ENCODE measurements around the gene NFAM1.

The NFAM1 gene

GRCh38 chr22:42379966-42380537 lies 52.2 kb downstream of the NFAM1 start:
- no peak for DNase-seq

- no peak for DNase-seq
Measured at GRCh38 chr22:42376711-42377554, 55.3 kb downstream of the NFAM1 start.

- no peak for DNase-seq
Measured at GRCh38 chr22:42375982-42376381, 56.2 kb downstream of the NFAM1 start.

GRCh38 chr22:42372976-42373375 lies 59.2 kb downstream of the NFAM1 start:
- DNase-seq: no peak

- no peak for DNase-seq
Measured at GRCh38 chr22:42371501-42371900, 60.7 kb downstream of the NFAM1 start.

GRCh38 chr22:42371099-42371498 lies 61.1 kb downstream of the NFAM1 start:
- no peak for DNase-seq

- peak; percentile 84 for DNase-seq
Measured at GRCh38 chr22:42369250-42370041, 62.8 kb downstream of the NFAM1 start.

- DNase-seq: no peak
Measured at GRCh38 chr22:42368379-42369249, 63.6 kb downstream of the NFAM1 start.

GRCh38 chr22:42367980-42368378 lies 64.2 kb downstream of the NFAM1 start:
- no peak for DNase-seq

- no peak for DNase-seq
Measured at GRCh38 chr22:42366806-42367581, 65.2 kb downstream of the NFAM1 start.

- DNase-seq: no peak
Measured at GRCh38 chr22:42365942-42366695, 66.1 kb downstream of the NFAM1 start.

GRCh38 chr22:42365111-42365865 lies 66.9 kb downstream of the NFAM1 start:
- DNase-seq: no peak

GRCh38 chr22:42364604-42365110 lies 67.5 kb downstream of the NFAM1 start:
- no peak for DNase-seq

GRCh38 chr22:42363892-42364291 lies 68.3 kb downstream of the NFAM1 start:
- no peak for DNase-seq

GRCh38 chr22:42361523-42361922 lies 70.7 kb downstream of the NFAM1 start:
- no peak for DNase-seq

- no peak for DNase-seq
Measured at GRCh38 chr22:42360348-42360747, 71.9 kb downstream of the NFAM1 start.

- DNase-seq: no peak
Measured at GRCh38 chr22:42358643-42359558, 73.3 kb downstream of the NFAM1 start.

- no peak for DNase-seq
Measured at GRCh38 chr22:42357634-42358296, 74.4 kb downstream of the NFAM1 start.
